GM18907 (cell line): ENCODE measurements around the gene PRKAG2.

Experiments used
- ATAC-seq: cut with Tn5 transposase; IDR thresholded peaks from one replicate; pipeline ENCODE4 v1.9.1; 2021; ENCODE audit warnings: mild to moderate bottlenecking, moderate library complexity; ENCODE audit not compliant: unreplicated experiment

The PRKAG2 gene

GRCh38 chr7:151866761-151867655 lies 9.9 kb downstream of the PRKAG2 start:
- no peak for ATAC-seq

GRCh38 chr7:151866028-151866427 lies 10.9 kb downstream of the PRKAG2 start:
- ATAC-seq = no peak

GRCh38 chr7:151865070-151865670 lies 11.7 kb downstream of the PRKAG2 start:
- no peak for ATAC-seq

GRCh38 chr7:151864561-151864960 lies 12.4 kb downstream of the PRKAG2 start:
- no peak for ATAC-seq

- no peak for ATAC-seq
Observed at GRCh38 chr7:151864081-151864480, 12.8 kb downstream of the PRKAG2 start.

GRCh38 chr7:151863386-151864079 lies 13.4 kb downstream of the PRKAG2 start:
- no peak for ATAC-seq

- no peak for ATAC-seq
Observed at GRCh38 chr7:151862606-151863381, 14.1 kb downstream of the PRKAG2 start.

- no peak for ATAC-seq
Observed at GRCh38 chr7:151861881-151862280, 15.0 kb downstream of the PRKAG2 start.

GRCh38 chr7:151860771-151861170 lies 16.1 kb downstream of the PRKAG2 start:
- ATAC-seq = no peak

GRCh38 chr7:151859948-151860685 lies 16.8 kb downstream of the PRKAG2 start:
- ATAC-seq = no peak

- ATAC-seq = no peak
Observed at GRCh38 chr7:151859111-151859947, 17.6 kb downstream of the PRKAG2 start.

GRCh38 chr7:151858456-151858855 lies 18.5 kb downstream of the PRKAG2 start:
- no peak for ATAC-seq

- ATAC-seq = no peak
Observed at GRCh38 chr7:151857866-151858450, 19.0 kb downstream of the PRKAG2 start.

GRCh38 chr7:151857412-151857811 lies 19.5 kb downstream of the PRKAG2 start:
- no peak for ATAC-seq

- ATAC-seq = no peak
Observed at GRCh38 chr7:151856516-151856915, 20.4 kb downstream of the PRKAG2 start.

GRCh38 chr7:151856098-151856497 lies 20.8 kb downstream of the PRKAG2 start:
- no peak for ATAC-seq

- ATAC-seq = no peak
Observed at GRCh38 chr7:151854720-151855071, 22.2 kb downstream of the PRKAG2 start.

GRCh38 chr7:151853896-151854719 lies 22.8 kb downstream of the PRKAG2 start:
- ATAC-seq = no peak
